ENCODE results near the gene GPHA2.
A peak's percentile ranks its signal among the peaks of the same experiment; 100 is the strongest.

The GPHA2 gene

GRCh38 chr11:64902102-64902900, 33.4 kb downstream of the GPHA2 start:
- Histone ChIP-seq H4K20me1 (ENCODE audit: insufficient read depth, low read length) (no peaks in the 10 kb centered on the region), H3K4me2 (ENCODE audit: low read length) (no peak overlapping the region), H3K36me3 (replicated peaks; ENCODE audit: low read depth, low read length) (peaks cover 12% of the 10 kb centered on the region), H3K9me3 (ENCODE audit: insufficient read depth, low read length) (no peaks in the 10 kb centered on the region), H3K9ac (ENCODE audit: low read length) (no peak overlapping the region), H2AFZ (ENCODE audit: low read depth, low read length) (no peak overlapping the region), H3K27ac (ENCODE audit: low read length) (no peak overlapping the region), H3K79me2 (ENCODE audit: low read length) (no peaks in the 10 kb centered on the region), H3K27me3 (ENCODE audit: low read depth, low read length) (no peaks in the 10 kb centered on the region), H3K4me1 (ENCODE audit: low read length) (peaks cover 11% of the 10 kb centered on the region), H3K4me3 (ENCODE audit: low read length) (no peak overlapping the region)
- TF ChIP-seq EZH2phosphoT487 (IDR thresholded peaks at IDR 0.05; ENCODE audit: low read depth) (no peak), CTCF (IDR thresholded peaks at IDR 0.05; ENCODE audit: low read depth, low read length) (no peak)

GRCh38 chr11:64900774-64901173, 34.9 kb downstream of the GPHA2 start:
- H3K9ac ChIP-seq (ENCODE audit: low read length), result no peak overlapping the region
- no peaks in the 10 kb centered on the region for H3K9me3 ChIP-seq (ENCODE audit: insufficient read depth, low read length)
- H3K79me2 ChIP-seq (ENCODE audit: low read length), result no peaks in the 10 kb centered on the region
- TF ChIP-seq EZH2phosphoT487 (IDR thresholded peaks at IDR 0.05; ENCODE audit: low read depth) (no peak), CTCF (IDR thresholded peaks at IDR 0.05; ENCODE audit: low read depth, low read length) (no peak)
- peaks cover 10% of the 10 kb centered on the region for H3K36me3 ChIP-seq (replicated peaks; ENCODE audit: low read depth, low read length)
- no peaks in the 10 kb centered on the region for H4K20me1 ChIP-seq (ENCODE audit: insufficient read depth, low read length)
- no peak overlapping the region for H3K4me3 ChIP-seq (ENCODE audit: low read length)
- H3K27ac ChIP-seq (ENCODE audit: low read length), result no peak overlapping the region
- peak overlapping the region; percentile 27; the same call in 1 of the 2 replicates for H3K4me2 ChIP-seq (ENCODE audit: low read length)
- H2AFZ ChIP-seq (ENCODE audit: low read depth, low read length), result no peak overlapping the region
- no peaks in the 10 kb centered on the region for H3K27me3 ChIP-seq (ENCODE audit: low read depth, low read length)
- peaks cover 13% of the 10 kb centered on the region for H3K4me1 ChIP-seq (ENCODE audit: low read length)

GRCh38 chr11:64900263-64900678, 35.4 kb downstream of the GPHA2 start:
- no peak overlapping the region for H3K9ac ChIP-seq (ENCODE audit: low read length)
- no peak overlapping the region for H2AFZ ChIP-seq (ENCODE audit: low read depth, low read length)
- H3K36me3 ChIP-seq (replicated peaks; ENCODE audit: low read depth, low read length), result peaks cover 6% of the 10 kb centered on the region
- no peak for TF ChIP-seq CTCF (IDR thresholded peaks at IDR 0.05; ENCODE audit: low read depth, low read length)
- no peak for TF ChIP-seq EZH2phosphoT487 (IDR thresholded peaks at IDR 0.05; ENCODE audit: low read depth)
- H4K20me1 ChIP-seq (ENCODE audit: insufficient read depth, low read length), result no peaks in the 10 kb centered on the region
- H3K9me3 ChIP-seq (ENCODE audit: insufficient read depth, low read length), result no peaks in the 10 kb centered on the region
- H3K4me1 ChIP-seq (ENCODE audit: low read length), result peaks cover 18% of the 10 kb centered on the region
- peak overlapping the region; percentile 27 for H3K4me2 ChIP-seq (ENCODE audit: low read length)
- no peak overlapping the region for H3K4me3 ChIP-seq (ENCODE audit: low read length)
- no peaks in the 10 kb centered on the region for H3K27me3 ChIP-seq (ENCODE audit: low read depth, low read length)
- H3K27ac ChIP-seq (ENCODE audit: low read length), result no peak overlapping the region
- no peaks in the 10 kb centered on the region for H3K79me2 ChIP-seq (ENCODE audit: low read length)

GRCh38 chr11:64898541-64898940, 37.2 kb downstream of the GPHA2 start:
- Histone ChIP-seq H3K4me1 (ENCODE audit: low read length) (peaks cover 35% of the 10 kb centered on the region), H3K9ac (ENCODE audit: low read length) (no peak overlapping the region), H4K20me1 (ENCODE audit: insufficient read depth, low read length) (no peaks in the 10 kb centered on the region), H3K4me2 (ENCODE audit: low read length) (no peak overlapping the region), H3K27me3 (ENCODE audit: low read depth, low read length) (no peaks in the 10 kb centered on the region), H3K79me2 (ENCODE audit: low read length) (no peaks in the 10 kb centered on the region), H3K4me3 (ENCODE audit: low read length) (no peak overlapping the region), H2AFZ (ENCODE audit: low read depth, low read length) (no peak overlapping the region), H3K9me3 (ENCODE audit: insufficient read depth, low read length) (no peaks in the 10 kb centered on the region), H3K36me3 (replicated peaks; ENCODE audit: low read depth, low read length) (peaks cover 4% of the 10 kb centered on the region), H3K27ac (ENCODE audit: low read length) (no peak overlapping the region)
- TF ChIP-seq EZH2phosphoT487 (IDR thresholded peaks at IDR 0.05; ENCODE audit: low read depth), result no peak
- no peak for TF ChIP-seq CTCF (IDR thresholded peaks at IDR 0.05; ENCODE audit: low read depth, low read length)
